Osteoblast (primary cell): ENCODE results near the gene CEP162. TPM values are rescaled to one million over a fixed set of nuclear protein-coding genes. Genes with fewer than 3 reads are reported as not detected.

ENCODE experiments used
- DNase-seq: peaks from one replicate; pipeline ENCODE4 v3.0.0; 2011; ENCODE audit warnings: low spot score, mixed read lengths; ENCODE audit not compliant: insufficient read length; ENCODE audit errors: missing footprints
- H2AFZ ChIP-seq: 2 replicates; pipeline ENCODE4 v1.6.0; 2011; ENCODE audit warnings: mild to moderate bottlenecking, low read length
- H3K27ac ChIP-seq: 2 replicates; pipeline ENCODE4 v1.5.1; 2011; ENCODE audit warnings: mild to moderate bottlenecking, low read depth, low read length, moderate library complexity
- H3K27me3 ChIP-seq: 2 replicates; pipeline ENCODE4 v1.6.0; 2012; ENCODE audit warnings: mild to moderate bottlenecking, control low read depth, inconsistent platforms, low read length, moderate library complexity; ENCODE audit not compliant: insufficient read depth
- H3K36me3 ChIP-seq: 2 replicates; pipeline ENCODE4 v1.5.1; 2011; ENCODE audit warnings: mild to moderate bottlenecking, low read length, control low read depth, moderate library complexity; ENCODE audit not compliant: insufficient read depth
- H3K4me1 ChIP-seq: 2 replicates; pipeline ENCODE4 v1.5.1; 2011; ENCODE audit warnings: mild to moderate bottlenecking, low read length, control low read depth, moderate library complexity; ENCODE audit not compliant: insufficient read depth
- H3K4me2 ChIP-seq: 2 replicates; pipeline ENCODE4 v1.6.0; 2011; ENCODE audit warnings: mild to moderate bottlenecking, low read length; ENCODE audit not compliant: insufficient read depth
- H3K4me3 ChIP-seq: fragments of 200-600 bp; sonication (generic); 3 replicates; pipeline ENCODE4 v1.5.1; 2012; ENCODE audit warnings: mild to moderate bottlenecking, low read length, inconsistent platforms; ENCODE audit not compliant: insufficient read depth
- H3K79me2 ChIP-seq: 2 replicates; pipeline ENCODE4 v1.6.0; 2012; ENCODE audit warnings: mild to moderate bottlenecking, low read length, control low read depth, inconsistent platforms; ENCODE audit not compliant: insufficient read depth
- H3K9me3 ChIP-seq: 2 replicates; pipeline ENCODE4 v1.5.1; 2011; ENCODE audit warnings: low read depth, low read length, control low read depth
- H4K20me1 ChIP-seq: 2 replicates; pipeline ENCODE4 v1.6.0; 2012; ENCODE audit warnings: mild to moderate bottlenecking, low read length, control low read depth; ENCODE audit not compliant: insufficient read depth
- total RNA-seq: library from RNA; depleted of rRNA; stranded (reverse); fragments of >200 nt; gene quantifications from 2 replicates; pipeline ENCODE4 v1.2.3, GENCODE V29; 2012
- TF ChIP-seq, protein P1 (sequence below): IDR thresholded peaks from 2 replicates; pipeline ENCODE4 v1.5.1; 2011; ENCODE audit warnings: mild to moderate bottlenecking, low read depth, low read length, moderate library complexity; ENCODE audit errors: extremely low read depth

CEP162 gene
- total RNA-seq, 1 donor = 17.0 TPM

DNA sequence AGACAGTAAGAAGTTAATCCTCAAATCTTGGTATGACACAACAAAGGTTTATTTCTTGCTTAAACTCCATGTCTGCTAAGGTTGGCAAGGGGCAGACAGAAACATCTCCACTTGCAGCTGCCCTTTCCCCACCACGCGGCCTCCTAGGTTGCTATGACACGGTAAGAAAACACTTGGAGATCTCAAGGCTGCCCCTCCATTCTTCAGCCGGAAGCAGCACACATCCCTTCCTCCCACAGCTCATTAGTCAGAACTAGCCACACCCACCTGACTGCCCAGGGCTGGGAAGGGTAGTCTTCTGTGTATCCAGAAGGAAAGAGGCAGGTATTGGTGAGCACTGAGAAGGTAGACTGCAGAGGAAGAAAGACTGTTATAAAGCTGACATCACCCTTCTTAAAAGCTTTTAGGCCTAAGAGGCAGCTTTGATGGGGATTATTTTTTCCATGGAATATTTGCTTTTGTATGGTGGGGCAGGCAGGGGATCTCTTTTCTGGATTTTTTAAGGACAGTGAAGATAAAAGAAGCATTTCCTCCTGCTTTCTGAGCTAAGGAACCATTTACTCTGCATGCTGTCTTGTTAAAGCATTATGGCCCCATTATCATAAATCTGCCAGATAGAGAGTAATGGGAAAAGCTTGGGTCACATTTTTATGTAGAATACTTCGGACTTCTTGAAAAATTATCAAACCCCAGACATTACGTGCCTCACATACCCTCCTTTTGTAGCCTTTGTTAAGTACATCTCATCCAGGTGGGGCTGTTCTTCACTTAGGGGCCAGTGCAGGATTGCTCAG lies 152.3 kb downstream of the CEP162 start:
- DNase-seq = no peak
- H4K20me1 ChIP-seq = no peaks in the 10 kb centered on the region
- no peaks in the 10 kb centered on the region for H3K9me3 ChIP-seq
- no peak overlapping the region for H3K4me3 ChIP-seq
- no peak overlapping the region for H3K27ac ChIP-seq
- no peaks in the 10 kb centered on the region for H3K36me3 ChIP-seq
- H3K4me1 ChIP-seq = no peaks in the 10 kb centered on the region
- peak overlapping the region; percentile 85 for H2AFZ ChIP-seq
- TF ChIP-seq, protein P1, sequence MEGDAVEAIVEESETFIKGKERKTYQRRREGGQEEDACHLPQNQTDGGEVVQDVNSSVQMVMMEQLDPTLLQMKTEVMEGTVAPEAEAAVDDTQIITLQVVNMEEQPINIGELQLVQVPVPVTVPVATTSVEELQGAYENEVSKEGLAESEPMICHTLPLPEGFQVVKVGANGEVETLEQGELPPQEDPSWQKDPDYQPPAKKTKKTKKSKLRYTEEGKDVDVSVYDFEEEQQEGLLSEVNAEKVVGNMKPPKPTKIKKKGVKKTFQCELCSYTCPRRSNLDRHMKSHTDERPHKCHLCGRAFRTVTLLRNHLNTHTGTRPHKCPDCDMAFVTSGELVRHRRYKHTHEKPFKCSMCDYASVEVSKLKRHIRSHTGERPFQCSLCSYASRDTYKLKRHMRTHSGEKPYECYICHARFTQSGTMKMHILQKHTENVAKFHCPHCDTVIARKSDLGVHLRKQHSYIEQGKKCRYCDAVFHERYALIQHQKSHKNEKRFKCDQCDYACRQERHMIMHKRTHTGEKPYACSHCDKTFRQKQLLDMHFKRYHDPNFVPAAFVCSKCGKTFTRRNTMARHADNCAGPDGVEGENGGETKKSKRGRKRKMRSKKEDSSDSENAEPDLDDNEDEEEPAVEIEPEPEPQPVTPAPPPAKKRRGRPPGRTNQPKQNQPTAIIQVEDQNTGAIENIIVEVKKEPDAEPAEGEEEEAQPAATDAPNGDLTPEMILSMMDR = no peak
- H3K4me2 ChIP-seq = no peak overlapping the region
- H3K79me2 ChIP-seq = no peaks in the 10 kb centered on the region
- no peaks in the 10 kb centered on the region for H3K27me3 ChIP-seq

Other genes with a start within 250 kb of the CEP162 start
- 4.1 and 5.1 TPM in 2 replicates for gene MRAP2, start 193.9 kb downstream of the CEP162 start, total RNA-seq